COLO668 (cell line): ENCODE measurements around the gene CA9.

ENCODE experiments used
- DNase-seq: peaks from one replicate; lab custom pipeline; 2025; ENCODE audit not compliant: unreplicated experiment; lab: John Stamatoyannopoulos, UW

Gene CA9

GRCh38 chr9:35690614-35691333, 17.0 kb downstream of the CA9 start:
- peak; percentile 23 for DNase-seq

DNA sequence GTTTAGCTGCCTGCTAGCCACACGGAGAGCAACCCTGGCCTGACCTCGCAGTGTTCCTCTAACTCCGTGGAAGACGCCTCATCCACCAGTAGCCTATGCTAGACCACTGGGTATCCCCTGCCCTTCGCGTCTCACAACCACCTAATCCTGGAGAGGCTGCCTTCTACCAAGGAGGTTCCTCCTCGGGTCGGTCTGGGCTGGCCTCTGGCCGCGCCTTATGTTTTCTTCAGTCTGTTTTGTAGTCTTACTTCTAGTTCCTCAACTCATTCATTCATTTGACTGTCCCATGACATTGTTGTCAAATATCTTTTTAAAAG, 17.6 kb downstream of the CA9 start:
- DNase-seq = no peak

GRCh38 chr9:35691757-35692301, 18.1 kb downstream of the CA9 start:
- no peak for DNase-seq

DNA sequence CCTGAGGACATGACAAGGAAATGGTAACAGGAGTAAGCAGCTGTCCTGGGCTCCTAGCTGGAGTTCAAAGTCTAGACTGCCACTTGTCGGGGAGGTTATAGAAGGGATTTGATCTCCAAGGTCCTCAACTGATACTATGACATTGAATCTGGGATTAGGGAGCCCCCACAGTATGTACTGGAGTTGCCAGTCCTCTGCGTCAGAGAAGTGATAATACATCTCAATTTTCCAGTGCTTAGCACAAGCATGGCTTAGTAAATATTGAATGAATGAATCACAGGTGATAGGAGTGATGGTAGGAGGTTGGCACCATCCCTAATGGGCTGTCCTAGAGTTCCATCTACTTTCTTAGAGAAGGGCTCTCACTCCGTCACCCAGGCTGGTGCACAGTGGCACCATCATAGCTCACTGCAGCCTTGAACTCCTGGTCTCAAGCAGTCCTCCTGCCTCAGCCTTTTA, 22.2 kb downstream of the CA9 start:
- no peak for DNase-seq

DNA sequence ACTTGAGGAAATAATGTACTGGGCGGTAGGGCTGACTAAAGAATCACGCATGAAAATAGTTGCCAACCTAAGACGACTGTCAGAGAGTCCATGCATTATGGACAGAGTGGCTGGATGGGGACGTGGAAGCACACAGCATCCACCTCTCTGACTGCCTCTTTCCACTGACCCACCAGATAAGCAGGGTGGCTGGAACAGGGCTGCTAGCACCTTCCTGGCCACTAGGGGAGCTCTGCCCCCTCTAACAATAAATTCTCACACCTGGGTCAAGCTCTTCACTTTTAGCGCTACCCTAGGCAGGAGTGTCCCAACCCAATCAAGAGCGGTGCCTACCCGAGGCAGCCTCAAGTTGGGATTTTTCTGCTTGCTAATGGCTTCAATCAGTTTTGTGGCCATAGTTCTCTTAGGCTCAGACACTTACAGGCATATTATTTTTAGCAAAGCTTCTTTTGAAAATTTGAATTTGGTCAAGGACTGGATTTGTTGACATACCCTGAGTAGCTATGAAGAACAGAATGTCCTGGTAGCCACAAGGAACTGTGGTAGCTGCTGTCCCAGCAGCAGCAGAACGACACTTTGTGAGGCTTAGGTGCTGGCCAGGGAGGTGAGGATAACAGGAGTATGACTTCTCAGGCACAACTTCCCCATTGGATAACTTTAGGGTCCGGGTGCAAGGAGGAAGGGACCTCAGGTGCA, 22.9 kb downstream of the CA9 start:
- DNase-seq = peak; percentile 53

DNA sequence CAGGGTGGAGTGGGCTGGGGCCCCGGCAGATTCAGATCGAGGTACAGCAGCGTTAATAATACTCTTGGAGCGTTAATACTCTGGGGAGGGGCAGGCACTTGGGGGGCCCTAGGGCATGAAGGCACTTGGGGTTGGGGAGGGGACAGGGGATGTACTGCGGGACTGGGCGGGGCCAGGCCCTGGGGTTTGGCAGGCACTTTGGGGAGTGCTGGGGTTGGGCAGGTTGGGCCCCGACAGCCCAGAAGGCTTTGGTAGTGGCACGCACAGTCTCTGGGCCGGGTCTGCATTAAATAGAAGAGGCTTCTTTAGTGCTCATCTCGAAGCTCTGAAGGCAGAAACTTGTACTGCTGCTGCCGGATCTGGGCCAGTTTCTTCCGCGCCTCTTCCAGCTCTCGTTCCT, 23.8 kb downstream of the CA9 start:
- no peak for DNase-seq

DNA sequence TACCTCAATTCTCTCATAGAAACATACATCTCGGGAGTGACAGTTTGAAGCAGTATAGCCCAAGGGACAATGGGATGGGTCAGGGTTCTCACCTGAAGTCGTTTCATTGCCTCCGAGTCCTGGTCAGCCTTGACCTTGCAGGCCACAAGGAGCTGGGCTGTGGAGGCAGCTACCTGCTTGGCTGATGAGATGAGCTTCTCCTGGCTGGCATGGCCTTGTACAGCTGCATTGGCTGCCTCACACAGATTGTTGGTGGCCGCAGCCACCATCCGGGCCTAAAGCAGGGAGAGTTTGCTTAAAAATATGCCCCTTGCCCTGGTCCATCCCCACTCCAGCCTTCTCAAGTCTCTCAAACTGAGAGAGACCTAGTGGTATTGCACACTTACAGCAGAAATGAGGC, 24.5 kb downstream of the CA9 start:
- no peak for DNase-seq

DNA sequence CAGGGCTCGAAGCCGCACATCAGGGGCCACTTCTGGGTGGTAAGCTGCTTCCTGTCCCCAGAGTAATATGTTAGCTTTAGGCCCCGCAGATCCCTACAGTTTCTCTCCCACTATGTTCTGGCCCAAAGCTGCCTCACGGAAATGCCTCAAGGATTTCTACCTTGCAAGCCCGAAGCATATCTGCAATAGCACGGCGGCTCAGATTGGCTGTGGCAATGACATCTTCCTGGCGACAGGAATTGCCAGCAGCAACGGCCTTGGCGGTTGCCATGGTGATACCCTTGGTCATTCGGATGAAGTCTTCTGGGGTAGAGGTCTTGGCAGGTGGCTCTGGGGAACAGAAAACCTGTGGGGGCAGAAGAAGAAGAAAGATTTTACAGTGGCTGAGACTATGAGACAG, 26.3 kb downstream of the CA9 start:
- no peak for DNase-seq

- no peak for DNase-seq
Observed at GRCh38 chr9:35700942-35701341, 27.2 kb downstream of the CA9 start.

DNA sequence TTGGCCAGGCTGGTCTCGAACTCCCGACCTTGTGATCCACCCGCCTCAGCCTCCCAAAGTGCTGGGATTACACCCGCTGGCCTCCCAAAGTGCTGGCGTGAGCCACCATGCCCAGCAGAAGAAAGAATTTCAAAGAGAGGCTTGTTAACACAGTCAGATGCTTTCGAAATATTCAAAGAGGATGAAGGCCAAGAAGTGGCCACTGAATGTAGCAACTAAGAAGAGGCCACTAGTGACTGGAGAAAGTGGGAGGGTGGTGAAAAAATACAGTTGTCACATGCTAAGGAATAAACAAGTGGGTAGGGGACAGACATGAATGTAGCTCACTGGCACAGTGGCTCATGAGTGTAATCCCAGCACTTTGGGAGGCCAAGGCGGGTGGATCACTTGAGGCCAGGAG, 29.0 kb downstream of the CA9 start:
- DNase-seq = no peak

GRCh38 chr9:35703906-35704672, 30.4 kb downstream of the CA9 start:
- no peak for DNase-seq

DNA sequence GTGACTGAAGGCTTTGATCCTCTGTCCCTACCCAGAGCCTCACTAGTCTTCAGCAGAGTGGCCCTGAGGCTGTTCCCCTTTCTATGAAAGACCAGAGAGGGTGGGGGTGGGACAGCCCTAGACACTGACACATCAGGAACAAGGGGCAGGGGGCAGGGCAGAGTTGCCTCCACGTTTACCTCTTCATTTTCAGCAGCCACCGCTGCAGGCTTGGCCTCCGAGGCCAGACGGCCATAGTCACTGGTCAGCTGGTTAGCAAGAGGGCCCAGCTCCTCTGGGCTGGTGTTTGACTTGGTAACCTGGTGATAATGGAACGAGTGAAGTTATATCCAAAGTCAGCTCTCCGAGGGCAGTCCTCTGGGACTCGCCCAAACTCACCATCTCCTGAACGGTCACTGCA, 31.6 kb downstream of the CA9 start:
- no peak for DNase-seq

DNA sequence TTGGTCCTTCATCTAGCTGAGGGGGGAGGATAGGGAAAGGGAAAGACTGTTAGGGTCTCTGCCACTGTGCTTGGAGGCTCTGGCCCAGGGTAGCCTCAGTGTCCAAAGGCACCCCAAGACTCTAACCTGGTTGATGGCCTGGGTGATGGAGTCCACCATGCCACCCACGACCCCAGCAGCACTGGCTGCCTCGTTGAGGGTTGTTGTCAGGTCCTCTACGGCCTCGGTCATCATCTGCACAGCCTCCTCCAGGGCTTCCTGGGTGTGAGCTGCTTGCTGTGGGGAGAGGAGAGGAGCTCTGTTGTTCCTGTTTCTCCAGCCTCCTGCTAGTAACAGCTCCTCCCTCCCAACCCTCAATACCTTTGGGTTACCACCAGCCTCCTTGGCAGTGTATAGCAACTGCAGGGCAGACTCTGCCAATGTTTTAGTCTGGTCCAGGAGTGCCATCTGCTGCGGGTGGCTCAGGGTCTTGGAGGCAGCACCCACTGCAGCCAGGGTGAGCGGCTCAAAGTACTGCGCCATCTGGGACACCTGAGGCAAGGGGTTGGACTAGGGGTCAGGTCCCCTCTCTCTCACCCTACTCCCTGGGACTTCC, 32.2 kb downstream of the CA9 start:
- DNase-seq = no peak

DNA sequence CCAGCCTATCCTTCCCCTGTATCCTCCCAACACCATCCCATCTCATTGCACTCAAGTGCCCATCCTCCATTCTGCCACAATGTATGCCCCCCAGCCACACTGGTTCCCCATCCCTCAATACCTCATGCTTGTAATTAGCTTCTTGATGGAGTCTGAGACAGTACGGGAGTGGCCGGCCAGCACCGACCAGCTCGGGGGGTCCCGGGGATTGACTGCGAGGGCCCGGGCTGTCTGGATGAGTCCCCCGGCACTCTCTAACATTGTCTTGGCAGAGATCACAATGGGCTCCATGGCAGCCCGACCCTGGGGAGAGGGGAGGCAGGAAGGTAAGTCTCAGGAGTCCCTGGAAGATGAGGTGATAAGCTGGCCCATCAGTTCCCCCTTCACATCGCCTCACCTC, 33.2 kb downstream of the CA9 start:
- DNase-seq = no peak

DNA sequence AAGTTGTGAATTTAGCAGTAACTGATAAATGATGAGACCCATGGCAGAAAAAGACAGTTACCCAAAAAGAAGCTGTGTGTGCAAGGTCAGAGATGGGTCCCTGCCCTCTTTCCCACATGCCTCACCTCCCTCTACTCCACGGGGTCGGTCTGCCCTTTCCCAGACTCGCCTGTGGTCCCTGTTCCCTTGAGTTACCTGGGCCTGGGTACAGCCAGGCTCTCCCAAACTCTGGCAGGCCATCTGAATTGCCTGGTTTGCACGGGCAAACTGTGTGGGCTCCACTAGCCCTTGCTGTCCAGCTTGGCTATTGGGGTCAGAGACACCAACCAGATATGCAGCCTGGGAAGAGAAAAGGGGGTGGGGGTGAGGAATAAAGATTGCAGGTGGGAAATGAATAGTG, 34.4 kb downstream of the CA9 start:
- DNase-seq = no peak

DNA sequence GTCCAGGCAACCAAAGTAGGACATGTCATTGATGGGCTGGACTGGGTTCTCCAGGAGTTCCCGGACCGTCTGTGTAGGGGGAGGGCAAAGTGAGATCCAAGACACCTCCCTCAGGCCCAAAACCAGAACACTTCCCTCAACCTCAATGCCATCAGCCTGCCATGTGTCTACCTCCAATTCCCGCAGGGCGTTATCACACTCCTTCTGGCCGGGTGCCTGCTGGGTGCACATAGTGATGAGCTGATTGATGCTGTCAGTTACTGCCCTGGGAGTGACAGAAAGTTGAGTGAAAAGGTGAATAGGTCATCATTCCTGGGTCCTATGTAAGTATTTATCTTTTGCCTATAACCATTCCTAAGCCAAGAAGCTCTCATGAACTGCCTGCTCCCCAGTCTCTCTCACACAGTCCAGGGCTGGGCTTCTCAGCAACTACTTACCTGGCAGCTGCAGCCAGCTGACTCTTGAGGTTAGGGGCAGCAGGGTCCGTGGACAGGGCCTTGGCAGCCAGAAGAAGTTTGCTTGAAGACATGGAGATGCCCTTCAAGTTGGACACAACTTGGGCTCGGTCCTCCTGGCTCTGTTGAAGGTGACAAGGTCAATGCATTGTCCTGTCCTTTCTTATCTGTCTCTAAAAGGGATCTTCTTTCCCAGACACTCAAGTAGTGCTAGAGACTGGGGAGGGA, 37.2 kb downstream of the CA9 start:
- DNase-seq = no peak

- DNase-seq = no peak
Observed at GRCh38 chr9:35711501-35712428, 38.0 kb downstream of the CA9 start.

GRCh38 chr9:35712762-35713400, 39.2 kb downstream of the CA9 start:
- DNase-seq = no peak

DNA sequence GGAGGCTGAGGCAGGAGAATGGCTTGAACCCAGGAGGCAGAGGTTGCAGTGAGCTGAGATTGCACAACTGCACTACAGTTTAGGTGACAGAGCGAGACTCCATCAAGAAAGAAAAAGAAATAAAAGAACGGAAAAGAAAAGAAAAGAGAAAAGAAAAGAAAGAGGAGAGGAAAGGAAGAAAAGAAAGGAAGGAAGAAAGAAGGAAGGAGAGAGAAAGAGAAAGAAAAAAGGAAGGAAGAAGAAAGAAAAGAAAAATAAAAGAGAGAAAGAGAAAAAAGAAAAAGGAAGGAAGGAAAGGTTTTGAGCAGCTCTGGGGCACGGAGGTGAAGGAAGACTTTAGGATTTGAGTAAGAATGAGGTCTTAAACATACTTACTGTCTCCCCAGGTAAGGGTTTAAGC, 39.9 kb downstream of the CA9 start:
- DNase-seq = no peak
